Activated CD4-positive, alpha-beta T cell treated with anti-CD3 and anti-CD28 coated beads, Interleukin-2, amount 50 U/mL, for 16 hours (primary cell): ENCODE measurements around the gene CRELD1.
"Not testable (repeated sequence)": the region's sequence is repeated elsewhere in the genome, so short reads cannot be mapped to it uniquely, and the experiment has no call there.

Source experiments
- DNase-seq: peaks from one replicate; pipeline ENCODE4 v3.0.0-alpha.2; 2020

CRELD1 gene

DNA sequence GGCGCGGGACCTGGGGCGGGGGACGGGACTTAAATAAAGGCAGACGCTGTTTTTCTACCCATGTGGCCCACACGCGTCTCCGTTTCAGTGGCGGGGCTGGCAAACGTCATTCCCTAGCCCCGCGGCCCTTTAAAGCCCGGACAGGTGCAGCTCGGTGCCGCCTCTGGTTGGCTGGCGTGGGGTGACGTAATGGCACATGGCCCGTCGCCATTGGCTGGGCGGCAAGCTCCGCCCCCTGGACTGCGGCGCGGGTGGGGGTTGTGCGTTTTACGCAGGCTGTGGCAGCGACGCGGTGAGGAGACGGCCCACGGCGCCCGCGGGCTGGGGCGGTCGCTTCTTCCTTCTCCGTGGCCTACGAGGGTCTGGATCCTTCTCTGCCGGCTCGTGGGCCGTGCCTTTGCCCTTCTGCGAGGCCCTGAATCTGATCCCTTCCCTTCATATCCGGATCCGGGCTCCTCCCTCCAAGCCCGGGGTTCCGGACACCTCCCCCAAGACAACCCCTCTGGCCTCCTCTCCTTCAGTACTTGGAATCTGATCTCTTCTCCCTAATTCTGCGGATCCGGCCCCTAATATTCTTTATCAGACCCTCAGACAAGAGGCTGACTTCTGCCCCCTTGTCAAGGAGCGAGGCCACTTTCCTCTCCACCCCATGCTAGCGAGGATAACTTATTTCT is at the start of gene CRELD1:
Gene CRELD1 (plus strand): TSS at position 274 of the 674 bp plus-strand sequence. CDS start 605 bp downstream, outside the sequence.
- peak; percentile 97 for DNase-seq

DNA sequence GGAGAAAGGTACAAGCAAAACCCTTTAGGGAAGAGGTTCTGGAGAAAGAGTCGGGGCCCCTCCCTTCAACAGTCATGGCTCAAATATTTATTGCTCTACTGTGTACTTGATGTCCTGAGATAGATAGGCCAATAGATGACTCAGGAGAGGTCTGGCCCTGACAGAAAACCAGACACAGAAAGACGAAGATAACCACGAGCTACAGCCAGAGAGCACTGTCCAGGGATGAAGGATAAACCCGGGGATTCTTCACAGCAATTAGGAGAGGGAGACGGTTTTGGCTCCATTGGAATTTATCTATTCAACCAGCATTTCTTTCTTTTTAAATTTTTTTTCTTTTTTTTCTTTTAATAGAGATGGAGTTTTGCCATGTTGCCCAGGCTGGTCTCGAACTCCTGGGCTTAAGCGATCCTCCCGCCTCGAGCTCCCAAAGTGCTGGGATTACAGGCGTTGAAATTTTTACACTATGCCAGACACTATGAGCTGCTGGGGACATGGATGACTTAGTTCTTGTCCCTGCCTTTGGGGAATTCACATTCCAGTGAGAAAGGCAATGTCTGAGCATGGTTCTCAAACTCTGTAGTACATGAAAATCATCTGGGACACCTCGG is 49.0 kb upstream of the CRELD1 start:
- no peak for DNase-seq

DNA sequence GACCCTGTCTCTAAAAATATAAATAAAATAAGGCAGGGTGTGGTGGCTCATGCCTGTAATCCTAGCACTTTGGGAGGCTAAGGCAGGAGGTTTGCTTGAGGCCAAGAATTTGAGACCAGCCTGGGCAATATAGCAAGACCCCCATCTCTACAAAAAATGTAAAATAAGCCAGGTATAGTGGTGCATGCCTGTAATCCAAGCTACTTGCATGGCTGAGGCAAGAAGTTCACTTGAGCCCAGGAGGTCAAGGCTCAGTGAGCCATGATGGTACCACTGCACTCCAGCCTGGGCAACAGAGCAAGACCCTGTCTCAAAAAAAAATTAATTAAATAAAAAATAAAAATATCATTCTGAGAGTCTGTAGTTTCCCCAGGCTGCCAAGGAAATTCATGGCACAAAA is 47.3 kb upstream of the CRELD1 start:
- no peak for DNase-seq

- DNase-seq = no peak
Measured at GRCh38 chr3:9887480-9887879, 46.2 kb upstream of the CRELD1 start.

DNA sequence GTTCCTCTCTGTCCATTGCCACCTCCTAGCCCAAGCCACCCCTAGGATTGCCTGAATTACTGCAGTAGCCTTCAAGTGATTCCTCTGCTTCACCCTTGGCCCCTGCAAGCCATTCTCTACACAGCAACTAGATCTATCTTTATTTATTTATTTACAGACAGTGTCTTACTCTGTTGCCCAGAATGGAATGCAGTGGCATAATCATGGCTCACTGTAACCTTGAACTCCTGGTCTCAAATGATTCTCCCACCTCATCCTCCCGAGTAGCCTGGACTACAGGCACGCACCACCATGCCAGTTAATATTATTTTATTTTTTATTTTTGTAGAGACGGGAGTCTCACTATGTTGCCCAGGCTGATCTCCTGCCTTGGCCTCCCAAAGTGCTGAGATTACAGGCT is 45.1 kb upstream of the CRELD1 start:
- DNase-seq = no peak

DNA sequence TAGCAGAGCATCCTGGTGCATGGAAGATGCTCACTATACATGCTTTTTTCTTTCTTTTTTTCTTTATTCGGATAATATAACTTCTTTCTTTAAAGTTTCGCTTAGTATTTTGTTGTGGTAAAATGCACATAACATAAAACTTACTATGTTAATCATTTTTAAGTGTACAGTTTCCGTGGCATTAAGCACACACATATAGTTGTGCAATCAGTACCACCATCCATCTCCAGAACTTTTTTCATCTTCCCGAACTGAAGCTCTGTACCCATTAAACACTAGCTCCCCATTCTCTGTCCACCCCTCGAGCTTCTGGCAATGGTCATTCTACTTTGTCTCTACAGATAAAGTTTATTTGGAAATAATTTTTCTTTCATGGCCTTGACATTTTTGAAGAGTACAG is 44.2 kb upstream of the CRELD1 start:
- no peak for DNase-seq

- peak; percentile 92 for DNase-seq
Measured at GRCh38 chr3:9890249-9891071, 43.2 kb upstream of the CRELD1 start, which contains the start of gene JAGN1. Gene JAGN1, plus strand, starts transcription at chr3:9890610. Its CDS starts 113 bp downstream, at chr3:9890723.

- DNase-seq = no peak
Measured at GRCh38 chr3:9891072-9891622, 42.5 kb upstream of the CRELD1 start.

DNA sequence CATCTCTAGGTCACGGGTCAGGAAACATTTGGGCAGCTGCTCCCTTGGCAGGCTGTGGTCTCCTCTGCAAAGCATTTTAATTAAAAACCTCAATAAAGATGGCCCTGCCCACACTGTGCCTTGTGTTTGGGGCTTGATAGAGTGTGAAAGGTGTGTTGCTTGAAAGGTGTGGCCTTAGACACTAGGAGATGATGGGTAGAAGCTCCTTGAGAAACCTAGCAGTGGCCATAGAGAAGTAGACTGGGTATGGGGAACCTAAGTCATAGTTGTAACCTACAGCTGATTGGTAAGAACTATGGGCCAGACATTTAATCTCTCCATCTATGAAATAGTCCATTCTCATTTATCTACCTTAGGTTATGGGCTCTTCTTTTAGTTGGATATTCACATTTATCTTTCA is 39.9 kb upstream of the CRELD1 start:
- DNase-seq = no peak

GRCh38 chr3:9895715-9896114 is 37.9 kb upstream of the CRELD1 start:
- DNase-seq = not testable (repeated sequence)

DNA sequence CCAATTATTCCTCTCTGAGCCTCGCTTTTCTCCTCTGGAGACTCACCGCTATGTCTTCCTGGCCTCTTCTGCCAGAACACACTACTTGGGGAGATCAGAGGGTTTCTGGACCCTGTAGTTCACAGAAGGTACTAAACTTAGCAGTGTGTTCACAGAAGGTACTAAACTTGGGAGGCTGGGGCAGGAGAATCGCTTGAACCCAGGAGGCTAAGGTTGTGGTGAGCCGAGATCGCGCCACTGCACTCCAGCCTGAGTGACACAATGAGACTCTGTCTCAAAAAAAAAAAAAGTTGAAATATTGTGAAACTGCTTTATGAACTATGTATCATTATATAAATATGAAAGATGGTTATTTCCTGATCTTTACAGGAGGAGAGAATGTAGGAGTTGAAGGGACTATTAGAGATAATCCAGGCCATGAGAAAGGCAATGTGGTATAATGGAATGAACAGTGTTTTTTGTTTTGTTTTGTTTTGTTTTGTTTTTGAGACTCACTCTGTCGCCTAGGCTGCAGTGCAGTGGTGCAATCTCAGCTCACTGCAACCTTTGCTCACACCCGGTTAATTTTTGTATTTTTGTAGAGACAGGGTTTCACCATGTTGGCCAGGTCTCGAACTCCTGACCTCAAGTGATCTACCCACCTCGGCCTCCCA is 36.8 kb upstream of the CRELD1 start:
- DNase-seq = not testable (repeated sequence)

DNA sequence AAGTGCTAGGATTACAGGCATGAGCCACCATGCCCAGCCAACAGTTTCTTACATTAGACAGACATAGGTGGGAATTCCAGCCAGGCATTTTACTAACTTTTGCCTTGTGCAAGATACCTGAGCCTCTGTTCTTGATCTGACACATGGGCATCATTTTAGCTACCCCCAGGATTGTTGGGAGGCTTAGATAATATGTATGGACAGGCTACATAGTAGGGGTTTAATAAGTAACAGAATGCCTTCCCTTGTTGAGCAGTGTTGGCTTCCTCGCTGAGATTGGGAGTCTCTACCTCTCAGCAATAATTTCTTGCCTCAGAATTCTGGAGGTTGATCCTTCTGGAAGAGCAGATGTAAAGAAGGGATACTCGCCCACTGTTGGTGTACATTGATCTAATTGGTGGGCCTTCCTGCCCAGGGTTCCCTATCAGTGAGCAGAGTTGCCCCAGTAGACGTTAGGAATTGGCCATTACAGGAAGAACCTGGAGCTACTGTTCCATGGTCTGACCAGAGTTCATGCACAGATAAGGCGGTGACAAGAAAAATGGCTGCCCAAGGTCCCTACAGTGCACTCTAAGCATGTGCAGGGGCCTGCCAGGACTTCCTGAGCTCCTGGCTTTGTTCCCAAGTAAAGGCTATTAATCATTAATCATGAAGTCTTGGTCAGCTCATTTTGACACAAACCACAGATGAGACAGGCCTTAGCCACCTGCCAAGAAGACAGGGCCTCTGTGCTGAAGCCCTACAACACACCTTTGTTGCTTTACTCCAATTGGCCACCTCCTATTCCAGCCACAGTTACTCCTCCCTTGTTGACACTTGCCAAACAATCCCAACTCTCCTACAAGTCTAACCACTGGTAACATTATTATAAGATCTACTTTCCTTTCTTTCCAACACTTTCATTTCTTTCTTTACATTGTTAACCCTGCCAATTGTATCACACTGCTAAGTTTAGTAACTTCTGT is 35.9 kb upstream of the CRELD1 start:
- DNase-seq = no peak

GRCh38 chr3:9898467-9899241 is 35.0 kb upstream of the CRELD1 start:
- DNase-seq = no peak

GRCh38 chr3:9899289-9899791 is 34.3 kb upstream of the CRELD1 start:
- no peak for DNase-seq

DNA sequence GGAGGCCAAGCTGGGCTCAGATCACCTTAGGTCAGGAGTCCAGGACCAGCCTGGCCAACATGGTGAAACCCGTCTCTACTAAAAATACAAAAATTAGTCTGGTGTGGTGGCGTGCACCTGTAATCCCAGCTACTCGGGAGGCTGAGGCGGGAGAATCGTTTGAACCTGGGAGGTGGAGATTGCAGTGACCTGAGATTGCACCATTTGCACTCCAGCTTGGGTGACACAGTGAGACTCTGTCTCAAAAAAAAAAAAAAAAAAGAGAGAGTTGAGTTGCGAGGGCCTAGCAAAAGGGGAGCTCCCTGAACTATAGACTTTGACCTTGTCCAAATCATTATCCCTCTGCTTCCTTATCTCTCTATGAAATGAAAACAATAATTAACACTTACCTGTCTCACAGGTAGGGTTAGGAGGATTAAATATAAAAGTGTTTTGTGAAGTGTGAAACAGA is 32.6 kb upstream of the CRELD1 start:
- DNase-seq = not testable (repeated sequence)

DNA sequence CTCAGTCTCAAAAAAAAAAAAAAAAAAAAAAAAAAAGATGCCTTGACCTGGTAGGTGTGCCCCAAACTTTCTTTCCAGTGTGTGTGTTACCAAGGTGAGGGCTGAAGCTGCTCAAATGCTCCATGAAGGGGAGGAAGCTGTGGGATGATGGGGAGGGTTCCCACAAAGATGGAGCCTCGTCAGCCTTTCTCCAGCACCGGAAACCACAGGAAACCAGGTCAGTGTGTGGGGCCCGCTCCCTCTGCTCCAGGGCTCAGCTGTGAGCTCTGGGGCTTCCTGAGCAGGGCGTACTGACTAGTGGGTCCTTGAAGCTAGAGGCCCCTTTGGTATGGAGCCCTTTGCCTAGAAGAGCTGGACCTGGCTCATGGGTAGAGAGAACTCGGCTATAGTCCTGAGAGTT is 31.7 kb upstream of the CRELD1 start:
- peak; percentile 62 for DNase-seq

DNA sequence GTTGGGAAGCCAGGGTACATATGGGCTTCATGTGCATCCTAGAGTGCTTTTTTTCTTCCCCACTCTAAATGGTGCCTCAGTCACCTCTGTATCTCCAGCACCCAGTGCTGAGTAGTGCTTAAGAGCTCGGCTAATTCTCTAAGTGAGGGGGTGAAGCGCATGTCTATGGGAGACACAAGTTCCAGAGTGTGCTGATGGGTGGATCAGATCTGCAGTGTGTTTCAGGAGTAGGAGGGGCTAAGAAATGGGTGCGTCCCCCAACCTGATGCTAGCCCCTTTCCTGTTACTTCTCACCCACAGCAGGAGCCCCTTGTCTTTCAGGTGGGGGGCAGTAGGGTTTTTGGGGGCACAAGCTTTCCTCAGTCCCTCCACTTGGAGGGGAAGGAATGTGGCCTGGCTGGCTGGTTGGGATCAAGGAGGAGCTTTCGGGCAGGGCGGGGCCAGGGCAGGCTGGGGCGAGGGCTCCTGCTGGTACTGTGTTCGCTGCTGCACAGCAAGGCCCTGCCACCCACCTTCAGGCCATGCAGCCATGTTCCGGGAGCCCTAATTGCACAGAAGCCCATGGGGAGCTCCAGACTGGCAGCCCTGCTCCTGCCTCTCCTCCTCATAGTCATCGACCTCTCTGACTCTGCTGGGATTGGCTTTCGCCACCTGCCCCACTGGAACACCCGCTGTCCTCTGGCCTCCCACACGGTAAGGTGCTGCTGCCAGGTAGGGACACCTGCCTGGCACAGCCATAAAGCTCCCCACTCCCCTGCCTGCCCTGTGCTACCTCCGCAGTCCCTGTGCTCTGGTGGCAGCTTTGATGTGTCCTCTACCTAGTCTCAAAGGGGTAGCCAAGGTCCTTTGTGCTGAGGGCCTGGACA is 31.0 kb upstream of the CRELD1 start, which contains the start of gene IL17RE:
Gene IL17RE (plus strand): TSS at position 477 of the 866 bp plus-strand sequence. CDS start 85 bp downstream, at position 562.
- no peak for DNase-seq

DNA sequence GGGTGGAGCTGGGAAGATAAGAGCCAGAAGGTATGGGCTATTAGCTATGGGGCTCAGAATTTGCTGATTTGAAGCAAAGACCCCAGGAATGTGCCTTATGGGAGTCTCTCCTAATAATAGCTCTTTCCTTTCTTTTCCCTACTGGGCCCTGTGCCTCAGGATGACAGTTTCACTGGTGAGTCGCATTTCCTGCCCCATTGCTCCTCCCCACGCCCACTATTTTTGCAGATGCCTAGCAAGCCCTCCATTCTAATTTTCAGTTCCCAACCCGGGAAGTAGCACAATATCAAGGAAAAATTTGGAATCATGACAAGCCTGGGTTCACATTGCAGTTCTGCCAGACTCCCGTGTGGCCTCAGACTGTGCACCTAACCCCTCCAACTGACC is 30.4 kb upstream of the CRELD1 start:
- no peak for DNase-seq

DNA sequence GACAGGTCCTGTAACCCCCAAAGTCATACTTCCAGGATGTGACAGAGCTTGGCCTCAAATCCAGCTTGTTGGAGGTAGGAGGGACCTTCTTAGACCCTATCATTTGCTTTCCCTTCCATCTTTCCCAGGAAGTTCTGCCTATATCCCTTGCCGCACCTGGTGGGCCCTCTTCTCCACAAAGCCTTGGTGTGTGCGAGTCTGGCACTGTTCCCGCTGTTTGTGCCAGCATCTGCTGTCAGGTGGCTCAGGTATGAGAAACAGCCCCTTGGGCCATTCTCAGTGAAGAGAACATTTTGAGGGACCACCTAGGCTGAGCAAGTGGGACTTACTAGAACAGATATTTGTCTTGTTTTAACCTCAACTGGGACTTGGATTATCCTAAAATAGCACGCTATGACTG is 29.7 kb upstream of the CRELD1 start:
- no peak for DNase-seq
